ENCODE results near the gene PRAMEF10. TPM values are rescaled to one million over a fixed set of nuclear protein-coding genes. Genes with fewer than 3 reads are reported as not detected.
"Not testable (repeated sequence)": the region's sequence is repeated elsewhere in the genome, so short reads cannot be mapped to it uniquely, and the experiment has no call there.

The PRAMEF10 gene
- not detected for polyA plus RNA-seq
- long read RNA-seq, donor 1 = 0 reads
- long read RNA-seq, donor 2 = 0 reads
- long read RNA-seq, donor 3 = 0 reads
- long read RNA-seq, donor 4 = 0 reads
- long read RNA-seq, donor 5 = 0 reads
- long read RNA-seq, donor 6 = 0 reads
- long read RNA-seq, donor 7 = 0 reads
- long read RNA-seq, donor 8 = 0 reads
- long read RNA-seq, donor 9 = 0 reads
- long read RNA-seq, donor 10 = 0 reads

GRCh38 chr1:12898170-12898569 is at the start of gene PRAMEF10:
Gene PRAMEF10 (minus strand): TSS chr1:12898270. CDS start chr1:12895847, 2,423 bp downstream.
- not testable (repeated sequence) for H3K4me3 ChIP-seq (ENCODE audit: low read depth in 1 of 3, low read length in 3 of 3); FAIRE-seq; H3K27ac ChIP-seq (ENCODE audit: low read depth in 1 of 3, low read length in 2 of 3); H3K9me3 ChIP-seq (ENCODE audit: control insufficient read depth in 2 of 2, insufficient read depth in 1 of 2, low read depth in 1 of 2, low read length in 1 of 2); DNase-seq; H3K36me3 ChIP-seq (ENCODE audit: control insufficient read depth in 3 of 3, insufficient read depth in 2 of 3, low read depth in 1 of 3, low read length in 3 of 3); H3K27me3 ChIP-seq (ENCODE audit: control insufficient read depth in 3 of 3, insufficient read depth in 3 of 3, low read length in 3 of 3); H3K4me1 ChIP-seq (ENCODE audit: control insufficient read depth in 3 of 3, insufficient read depth in 2 of 3, low read depth in 1 of 3, low read length in 2 of 3)
- WGBS, 3 donors = no CpG with 5 or more reads among the region's 1 CpG

- not testable (repeated sequence) for H3K27ac ChIP-seq (ENCODE audit: low read depth in 1 of 3, low read length in 2 of 3); H3K36me3 ChIP-seq (ENCODE audit: control insufficient read depth in 3 of 3, insufficient read depth in 2 of 3, low read depth in 1 of 3, low read length in 3 of 3); H3K27me3 ChIP-seq (ENCODE audit: control insufficient read depth in 3 of 3, insufficient read depth in 3 of 3, low read length in 3 of 3); H3K9me3 ChIP-seq (ENCODE audit: control insufficient read depth in 2 of 2, insufficient read depth in 1 of 2, low read depth in 1 of 2, low read length in 1 of 2); H3K4me1 ChIP-seq (ENCODE audit: control insufficient read depth in 3 of 3, insufficient read depth in 2 of 3, low read depth in 1 of 3, low read length in 2 of 3); H3K4me3 ChIP-seq (ENCODE audit: low read depth in 1 of 3, low read length in 3 of 3); DNase-seq; FAIRE-seq
- 68 to 96% (median 77%) methylated on average over 1 to 2 of the region's 4 CpGs for WGBS, 3 donors
These were observed 49.4 kb upstream of the PRAMEF10 start, which contains the start of gene PRAMEF6 for GRCh38 chr1:12947480-12947879. Gene PRAMEF6 (minus strand): TSS chr1:12947580. CDS start chr1:12942518, 5,062 bp downstream.

GRCh38 chr1:12924368-12924767 is 26.3 kb upstream of the PRAMEF10 start:
- H3K4me3 ChIP-seq (ENCODE audit: low read depth in 1 of 3, low read length in 3 of 3); H3K27me3 ChIP-seq (ENCODE audit: control insufficient read depth in 3 of 3, insufficient read depth in 3 of 3, low read length in 3 of 3); DNase-seq; H3K36me3 ChIP-seq (ENCODE audit: control insufficient read depth in 3 of 3, insufficient read depth in 2 of 3, low read depth in 1 of 3, low read length in 3 of 3); H3K4me1 ChIP-seq (ENCODE audit: control insufficient read depth in 3 of 3, insufficient read depth in 2 of 3, low read depth in 1 of 3, low read length in 2 of 3); H3K27ac ChIP-seq (ENCODE audit: low read depth in 1 of 3, low read length in 2 of 3); H3K9me3 ChIP-seq (ENCODE audit: control insufficient read depth in 2 of 2, insufficient read depth in 1 of 2, low read depth in 1 of 2, low read length in 1 of 2); FAIRE-seq: not testable (repeated sequence)
- WGBS, 3 donors = 0 to 34% (median 12%) methylated on average over 2 to 3 of the region's 5 CpGs

GRCh38 chr1:12921749-12922148 is 23.7 kb upstream of the PRAMEF10 start:
- H3K27ac ChIP-seq (ENCODE audit: low read depth in 1 of 3, low read length in 2 of 3); H3K9me3 ChIP-seq (ENCODE audit: control insufficient read depth in 2 of 2, insufficient read depth in 1 of 2, low read depth in 1 of 2, low read length in 1 of 2); H3K4me3 ChIP-seq (ENCODE audit: low read depth in 1 of 3, low read length in 3 of 3); H3K4me1 ChIP-seq (ENCODE audit: control insufficient read depth in 3 of 3, insufficient read depth in 2 of 3, low read depth in 1 of 3, low read length in 2 of 3); H3K36me3 ChIP-seq (ENCODE audit: control insufficient read depth in 3 of 3, insufficient read depth in 2 of 3, low read depth in 1 of 3, low read length in 3 of 3); DNase-seq; FAIRE-seq; H3K27me3 ChIP-seq (ENCODE audit: control insufficient read depth in 3 of 3, insufficient read depth in 3 of 3, low read length in 3 of 3): not testable (repeated sequence)
- 51 to 66% (median 65%) methylated on average over 2 of the region's 2 CpGs for WGBS, 3 donors

GRCh38 chr1:12916310-12916709 is 18.2 kb upstream of the PRAMEF10 start, which contains the start of gene PRAMEF7:
Gene PRAMEF7 (plus strand): TSS chr1:12916610. CDS start chr1:12917693, 1,083 bp downstream.
- no CpG with 5 or more reads among the region's 1 CpG for WGBS, 3 donors
- not testable (repeated sequence) for DNase-seq; H3K36me3 ChIP-seq (ENCODE audit: control insufficient read depth in 3 of 3, insufficient read depth in 2 of 3, low read depth in 1 of 3, low read length in 3 of 3); H3K4me3 ChIP-seq (ENCODE audit: low read depth in 1 of 3, low read length in 3 of 3); H3K9me3 ChIP-seq (ENCODE audit: control insufficient read depth in 2 of 2, insufficient read depth in 1 of 2, low read depth in 1 of 2, low read length in 1 of 2); H3K27me3 ChIP-seq (ENCODE audit: control insufficient read depth in 3 of 3, insufficient read depth in 3 of 3, low read length in 3 of 3); FAIRE-seq; H3K27ac ChIP-seq (ENCODE audit: low read depth in 1 of 3, low read length in 2 of 3); H3K4me1 ChIP-seq (ENCODE audit: control insufficient read depth in 3 of 3, insufficient read depth in 2 of 3, low read depth in 1 of 3, low read length in 2 of 3)

- not testable (repeated sequence) for FAIRE-seq; H3K27ac ChIP-seq (ENCODE audit: low read depth in 1 of 3, low read length in 2 of 3); H3K36me3 ChIP-seq (ENCODE audit: control insufficient read depth in 3 of 3, insufficient read depth in 2 of 3, low read depth in 1 of 3, low read length in 3 of 3); H3K9me3 ChIP-seq (ENCODE audit: control insufficient read depth in 2 of 2, insufficient read depth in 1 of 2, low read depth in 1 of 2, low read length in 1 of 2); DNase-seq; H3K4me1 ChIP-seq (ENCODE audit: control insufficient read depth in 3 of 3, insufficient read depth in 2 of 3, low read depth in 1 of 3, low read length in 2 of 3); H3K27me3 ChIP-seq (ENCODE audit: control insufficient read depth in 3 of 3, insufficient read depth in 3 of 3, low read length in 3 of 3); H3K4me3 ChIP-seq (ENCODE audit: low read depth in 1 of 3, low read length in 3 of 3)
- WGBS, 3 donors = 63 to 68% (median 68%) methylated on average over 2 to 4 of the region's 5 CpGs
These were observed 5.9 kb upstream of the PRAMEF10 start for GRCh38 chr1:12903793-12904572.

- not testable (repeated sequence) for H3K4me3 ChIP-seq (ENCODE audit: low read depth in 1 of 3, low read length in 3 of 3); FAIRE-seq; H3K27me3 ChIP-seq (ENCODE audit: control insufficient read depth in 3 of 3, insufficient read depth in 3 of 3, low read length in 3 of 3); H3K27ac ChIP-seq (ENCODE audit: low read depth in 1 of 3, low read length in 2 of 3); H3K4me1 ChIP-seq (ENCODE audit: control insufficient read depth in 3 of 3, insufficient read depth in 2 of 3, low read depth in 1 of 3, low read length in 2 of 3); DNase-seq; H3K36me3 ChIP-seq (ENCODE audit: control insufficient read depth in 3 of 3, insufficient read depth in 2 of 3, low read depth in 1 of 3, low read length in 3 of 3); H3K9me3 ChIP-seq (ENCODE audit: control insufficient read depth in 2 of 2, insufficient read depth in 1 of 2, low read depth in 1 of 2, low read length in 1 of 2)
These were observed 1.1 kb upstream of the PRAMEF10 start for GRCh38 chr1:12899186-12899585.

- FAIRE-seq; H3K27me3 ChIP-seq (ENCODE audit: control insufficient read depth in 3 of 3, insufficient read depth in 3 of 3, low read length in 3 of 3); H3K4me1 ChIP-seq (ENCODE audit: control insufficient read depth in 3 of 3, insufficient read depth in 2 of 3, low read depth in 1 of 3, low read length in 2 of 3); DNase-seq; H3K27ac ChIP-seq (ENCODE audit: low read depth in 1 of 3, low read length in 2 of 3); H3K4me3 ChIP-seq (ENCODE audit: low read depth in 1 of 3, low read length in 3 of 3); H3K9me3 ChIP-seq (ENCODE audit: control insufficient read depth in 2 of 2, insufficient read depth in 1 of 2, low read depth in 1 of 2, low read length in 1 of 2); H3K36me3 ChIP-seq (ENCODE audit: control insufficient read depth in 3 of 3, insufficient read depth in 2 of 3, low read depth in 1 of 3, low read length in 3 of 3): not testable (repeated sequence)
- 54 to 74% (median 74%) methylated on average over 3 of the region's 3 CpGs for WGBS, 3 donors
These were observed 12.0 kb downstream of the PRAMEF10 start, which contains the start of gene PRAMEF4 for GRCh38 chr1:12886101-12886500. Gene PRAMEF4 (minus strand): TSS chr1:12886201. CDS start chr1:12883394, 2,807 bp downstream.

All from small intestine (tissue), 16 donors.